GM13976 (cell line): ENCODE results near the gene ZNF331.

Experiments
- DNase-seq: peaks from one replicate; pipeline ENCODE4 v3.0.0; 2012; ENCODE audit warnings: low spot score
- CTCF ChIP-seq: IDR thresholded peaks from 2 replicates; pipeline ENCODE4 v1.5.1; 2012; ENCODE audit warnings: borderline replicate concordance, mild to moderate bottlenecking; ENCODE audit not compliant: insufficient read depth; ENCODE audit errors: extremely low read depth, missing control alignments, control extremely low read depth
- in situ Hi-C: fragments of 300-500 bp; cut with MboI; formaldehyde crosslinking; loops from one replicate; pipeline ENCODE4 v1.12.0; 2022; ENCODE audit warnings: low sequenced_read_pairs, mixed read lengths, inconsistent platforms; ENCODE audit not compliant: unreplicated experiment

Gene ZNF331

DNA sequence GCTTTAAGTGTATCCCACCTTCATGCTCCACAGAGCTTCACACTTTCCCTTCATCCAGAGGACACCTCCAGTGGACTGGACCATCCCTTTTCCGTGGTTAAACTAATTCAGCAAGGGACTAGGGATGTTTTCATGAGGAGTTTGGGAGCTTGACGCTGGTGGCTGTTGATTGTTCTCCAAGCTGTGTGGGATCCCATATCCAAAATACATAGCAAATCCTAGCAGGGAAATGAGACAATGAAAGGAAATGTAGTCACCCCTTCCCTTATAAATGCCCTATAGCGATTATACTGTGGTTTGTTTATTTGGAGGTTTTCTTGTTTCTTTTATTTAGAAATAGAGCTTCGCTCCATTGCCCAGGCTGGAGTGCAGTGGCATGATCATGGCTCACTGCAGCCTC lies 62.3 kb downstream of the ZNF331 start:
- no peak for DNase-seq
- in situ Hi-C loops: no loop called here
- TF ChIP-seq CTCF: no peak

- no peak for TF ChIP-seq CTCF
- in situ Hi-C loops: no loop called here
- DNase-seq: peak; percentile 14
Measured at GRCh38 chr19:53606031-53606430, 68.1 kb downstream of the ZNF331 start.

GRCh38 chr19:53608381-53608780 lies 70.4 kb downstream of the ZNF331 start:
- no peak for TF ChIP-seq CTCF
- in situ Hi-C loops: no loop called here
- no peak for DNase-seq

DNA sequence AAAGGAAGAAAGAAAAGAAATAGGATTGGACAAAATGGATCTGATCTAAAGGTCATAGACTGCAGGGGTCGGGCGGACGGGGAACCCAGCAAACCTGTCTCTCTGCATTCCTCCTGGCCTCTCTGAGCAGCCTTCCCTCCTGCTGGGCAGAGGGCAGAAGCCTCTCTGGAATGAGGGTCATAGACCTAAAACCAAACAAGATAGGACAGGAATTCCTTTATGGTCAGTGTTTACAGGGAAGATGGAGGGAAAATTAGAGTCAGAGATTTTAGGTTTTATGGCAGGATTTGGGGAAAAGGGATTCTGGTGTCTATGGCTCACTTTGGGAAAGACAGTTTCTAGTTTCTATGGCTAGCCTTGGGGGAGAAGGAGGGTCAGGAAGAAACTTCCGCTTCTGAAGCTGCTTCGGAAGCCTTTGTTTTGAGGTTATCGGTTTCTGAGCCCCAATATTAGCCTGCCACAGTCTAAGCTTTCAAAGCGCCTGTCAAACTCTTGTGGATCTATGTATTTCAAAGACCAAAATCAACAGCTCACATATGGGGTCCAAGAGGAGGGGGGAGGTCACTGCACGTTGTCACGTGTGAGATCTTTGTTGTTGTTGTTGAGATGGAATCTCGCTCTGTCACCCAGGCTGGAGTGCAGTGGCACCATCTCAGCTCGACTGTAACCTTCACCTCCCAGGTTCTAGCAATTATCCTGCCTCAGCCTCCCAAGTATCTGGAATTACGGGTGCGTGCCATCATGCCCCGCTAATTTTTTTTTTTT lies 75.0 kb downstream of the ZNF331 start:
- no peak for TF ChIP-seq CTCF
- in situ Hi-C loops: no loop called here
- DNase-seq: no peak

GRCh38 chr19:53621885-53622740 lies 84.2 kb downstream of the ZNF331 start:
- no peak for TF ChIP-seq CTCF
- in situ Hi-C loops: no loop called here
- DNase-seq: no peak

GRCh38 chr19:53624771-53625545 lies 87.0 kb downstream of the ZNF331 start:
- TF ChIP-seq CTCF: no peak
- in situ Hi-C loops: no loop called here
- DNase-seq: no peak
